HCT116 (cell line): Measurements from ENCODE around the gene ARMS2. TPM values are rescaled to one million over a fixed set of nuclear protein-coding genes. Genes with fewer than 3 reads are reported as not detected.

Source experiments
- ATAC-seq: fragments of 200-7000 bp; cut with Tn5 transposase; 2 replicates; pipeline ENCODE4 v1.9.1; 2020; ENCODE audit warnings: mild to moderate bottlenecking, moderate library complexity
- BruUV-seq: library from RNA; stranded (reverse); fragments of 400-500 nt; replicated peaks from 2 replicates; lab custom pipeline; 2021; lab: Mats Ljungman, UMichigan
- CTCF ChIA-PET: fragments of 300-600 bp; sonication (Branson Sonifier 250); formaldehyde crosslinking; loops from one replicate; lab custom pipeline; 2021; ENCODE audit warnings: antibody characterized with exemption; lab: Charles Lee
- POLR2A ChIA-PET: fragments of 300-600, 350-600 bp; sonication (Branson Sonifier 250); formaldehyde crosslinking; loops from one replicate; lab custom pipeline; 2021; ENCODE audit warnings: antibody characterized with exemption; lab: Charles Lee
- RAD21 ChIA-PET, 2 experiments: fragments of 300-600 bp; sonication (Branson Sonifier 250); formaldehyde crosslinking; loops; one replicate each; lab custom pipeline; 2023; ENCODE audit warnings: low total read pairs in 2 of 2; ENCODE audit not compliant: uncharacterized antibody in 2 of 2, unreplicated experiment in 2 of 2, low non-redundant PET in 1 of 2; lab: Charles Lee
- DNase-seq: peaks from one replicate; pipeline ENCODE4 v3.0.0-alpha.2; 2010; ENCODE audit warnings: low read depth, low spot score
- H2AFZ ChIP-seq: fragments of 200-600 bp; shearing (Covaris generic), sonication (generic); 2 replicates; pipeline ENCODE4 v1.6.1; 2017; ENCODE audit warnings: low read depth, mixed run types, mixed read lengths, antibody characterized with exemption, low read length; ENCODE audit not compliant: poor library complexity, severe bottlenecking
- H3K27ac ChIP-seq: 2 replicates; pipeline ENCODE4 v1.5.1; 2012; ENCODE audit warnings: low read depth, low read length
- H3K27me3 ChIP-seq: fragments of 200-600 bp; sonication (generic); 2 replicates; pipeline ENCODE4 v1.6.1; 2016; ENCODE audit warnings: mixed run types, low read length, mixed read lengths; ENCODE audit not compliant: insufficient read depth
- H3K36me3 ChIP-seq, 2 experiments: fragments of 200-500 bp in 1 of 2; fragments of 200-600 bp in 1 of 2; sonication (Bioruptor generic) in 1 of 2; sonication (generic) in 1 of 2; 2 replicates each; pipeline versions ENCODE4 v1.5.1 to v1.6.1; 2014 to 2016; ENCODE audit warnings: low read length in 2 of 2, inconsistent platforms in 1 of 2, mixed read lengths in 1 of 2, mixed run types in 1 of 2; ENCODE audit not compliant: insufficient read depth in 2 of 2, control insufficient read depth in 1 of 2
- H3K4me1 ChIP-seq, 2 experiments: fragments of 200-600 bp in 1 of 2; sonication (generic) in 1 of 2; 2 replicates each; pipeline versions ENCODE4 v1.5.1 to v1.6.1; 2012 to 2017; ENCODE audit warnings: low read length in 2 of 2, inconsistent platforms in 1 of 2, mild to moderate bottlenecking in 1 of 2, mixed read lengths in 1 of 2, mixed run types in 1 of 2, moderate library complexity in 1 of 2; ENCODE audit not compliant: insufficient read depth in 2 of 2, control insufficient read depth in 1 of 2
- H3K4me2 ChIP-seq: fragments of 200-600 bp; sonication (generic); 2 replicates; pipeline ENCODE4 v1.6.1; 2017; ENCODE audit warnings: mixed run types, low read length, mixed read lengths
- H3K4me3 ChIP-seq, 2 experiments: fragments of 200-600 bp in 1 of 2; sonication (generic) in 1 of 2; replicated peaks in 1 of 2; 2 replicates each; pipeline ENCODE4 v1.5.1; 2011 to 2016; ENCODE audit warnings: low read length in 2 of 2, control low read depth in 1 of 2, low read depth in 1 of 2, mild to moderate bottlenecking in 1 of 2, mixed read lengths in 1 of 2, mixed run types in 1 of 2
- H3K79me2 ChIP-seq: fragments of 200-600 bp; sonication (generic); 2 replicates; pipeline ENCODE4 v1.6.1; 2017; ENCODE audit warnings: mild to moderate bottlenecking, mixed run types, low read length, moderate library complexity, mixed read lengths; ENCODE audit not compliant: insufficient read depth
- H3K9ac ChIP-seq: fragments of 200-600 bp; sonication (generic); 2 replicates; pipeline ENCODE4 v1.6.1; 2016; ENCODE audit warnings: low read length, mixed read lengths
- H3K9me2 ChIP-seq: fragments of 200-600 bp; sonication (generic), shearing (Covaris generic); 2 replicates; pipeline ENCODE4 v1.6.1; 2017; ENCODE audit warnings: mixed run types, mild to moderate bottlenecking, moderate library complexity; ENCODE audit not compliant: insufficient read depth
- H3K9me3 ChIP-seq, 2 experiments: fragments of 200-500 bp in 1 of 2; fragments of 200-600 bp in 1 of 2; sonication (Bioruptor generic) in 1 of 2; sonication (generic) in 1 of 2; 2 replicates each; pipeline ENCODE4 v1.6.1; 2014 to 2017; ENCODE audit warnings: low read length in 2 of 2, mixed read lengths in 2 of 2, inconsistent platforms in 1 of 2, low read depth in 1 of 2, mild to moderate bottlenecking in 1 of 2, mixed run types in 1 of 2, moderate library complexity in 1 of 2; ENCODE audit not compliant: control insufficient read depth in 1 of 2, insufficient read depth in 1 of 2
- H4K20me1 ChIP-seq: fragments of 200-600 bp; sonication (generic), shearing (Covaris generic); 2 replicates; pipeline ENCODE4 v1.6.1; 2017; ENCODE audit warnings: mixed run types, mild to moderate bottlenecking, moderate library complexity; ENCODE audit not compliant: insufficient read depth
- ATF3 ChIP-seq: IDR thresholded peaks from 2 replicates; pipeline ENCODE4 v1.6.1; 2012
- CBX3 ChIP-seq: IDR thresholded peaks from 2 replicates; pipeline ENCODE4 v1.6.1; 2012; ENCODE audit warnings: low read depth
- CEBPB ChIP-seq: IDR thresholded peaks from 2 replicates; pipeline ENCODE4 v1.6.1; 2012; ENCODE audit warnings: low read depth
- CTCF ChIP-seq, 3 experiments: fragments of 200-600 bp in 1 of 3; sonication (generic) in 1 of 3; IDR thresholded peaks in 2 of 3; conservative IDR thresholded peaks in 1 of 3; 2 replicates each; pipeline ENCODE4 v1.5.1; 2012 to 2017; ENCODE audit warnings: low read depth in 2 of 3, low read length in 2 of 3, antibody characterized with exemption in 1 of 3, borderline replicate concordance in 1 of 3, control low read depth in 1 of 3, mild to moderate bottlenecking in 1 of 3, mixed read lengths in 1 of 3, mixed run types in 1 of 3, moderate library complexity in 1 of 3; ENCODE audit not compliant: insufficient read depth in 1 of 3
- EZH2phosphoT487 ChIP-seq: fragments of 200-600 bp; IDR thresholded peaks from 2 replicates; pipeline ENCODE4 v1.6.1; 2018; ENCODE audit warnings: antibody characterized with exemption, borderline replicate concordance
- RAD21 ChIP-seq: IDR thresholded peaks from 2 replicates; pipeline ENCODE4 v1.6.1; 2012; ENCODE audit warnings: low read depth, mild to moderate bottlenecking
- intact Hi-C: fragments of 100-400 bp; cut with micrococcal nuclease; formaldehyde crosslinking; loops from 2 replicates; pipeline ENCODE4 v1.10.0; 2022
- total RNA-seq: library from RNA; stranded (reverse); gene quantifications from one replicate; pipeline ENCODE4 v1.2.1, GENCODE V29; 2021; ENCODE audit not compliant: unreplicated experiment

ARMS2 gene
- total RNA-seq, 1 experiment from 2014 or later, result not detected

GRCh38 chr10:122490786-122491680, 36.6 kb downstream of the ARMS2 start:
- intact Hi-C loops, result no loop called here
- H3K27ac ChIP-seq, result no peak overlapping the region

More at GRCh38 chr10:122490786-122491680, 36.6 kb downstream of the ARMS2 start:
- Histone ChIP-seq H4K20me1 (no peaks in the 10 kb centered on the region), H3K4me2 (no peak overlapping the region), H3K36me3 (no peaks in the 10 kb centered on the region), H3K9me2 (no peaks in the 10 kb centered on the region), H3K4me3 (no peak overlapping the region), H3K9ac (no peak overlapping the region), H3K4me1 (peaks cover 11 to 31% of the 10 kb centered on the region in 2 experiments), H2AFZ (no peak overlapping the region), H3K9me3 (no peaks in the 10 kb centered on the region), H3K27me3 (no peaks in the 10 kb centered on the region), H3K79me2 (no peaks in the 10 kb centered on the region)
- TF ChIP-seq CBX3 (no peak), ATF3 (no peak), CTCF (IDR thresholded peaks at IDR 0.05 in 2 of 3, conservative IDR thresholded peaks at IDR 0.05 in 1 of 3; ENCODE audit: borderline replicate concordance in 1 of 3, insufficient read depth in 1 of 3, low read depth in 2 of 3, low read length in 2 of 3) (no peak), CEBPB (no peak), EZH2phosphoT487 (no peak), RAD21 (no peak)
- ChIA-PET POLR2A (no interaction called here), CTCF (no interaction called here), RAD21 (no interaction called here)
- no TSS peak for BruUV-seq
- ATAC-seq (no peak), DNase-seq (no peak)
